ENCODE results near the gene CDH20.

CDH20 gene

DNA sequence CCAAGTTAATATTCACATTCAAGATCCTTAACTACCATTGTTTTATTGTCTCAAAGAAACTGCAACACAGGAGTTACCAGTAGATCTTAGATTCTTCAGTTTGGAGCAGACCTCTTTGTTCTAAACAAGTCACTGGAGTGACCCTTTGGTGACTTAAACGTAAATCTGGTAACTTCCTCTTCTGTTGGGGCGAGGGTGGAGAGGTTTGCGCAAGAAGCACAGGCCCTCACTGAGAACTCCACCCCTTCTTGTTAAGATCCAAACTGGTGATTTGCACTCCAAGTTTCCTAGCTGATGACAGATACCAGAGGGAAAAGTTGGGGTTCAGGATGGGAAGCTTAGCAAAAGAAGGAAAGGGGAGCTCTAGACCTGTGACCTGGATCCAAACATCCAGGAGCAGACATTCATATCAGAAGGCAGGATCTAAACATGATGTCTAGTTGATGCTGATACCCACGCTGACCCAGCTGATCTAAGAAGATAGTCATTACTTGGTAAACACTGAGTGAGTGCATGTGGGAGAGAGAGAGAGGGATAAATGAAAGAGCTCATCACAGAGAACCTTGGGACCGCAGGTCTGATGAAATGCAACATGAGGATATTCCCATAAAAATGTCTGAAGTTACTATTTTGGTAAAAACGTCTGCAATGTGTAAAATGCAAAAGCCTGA lies 256.0 kb downstream of the CDH20 start:
- no peak for DNase-seq (ENCODE audit: low read depth)
- TF ChIP-seq, protein P1, sequence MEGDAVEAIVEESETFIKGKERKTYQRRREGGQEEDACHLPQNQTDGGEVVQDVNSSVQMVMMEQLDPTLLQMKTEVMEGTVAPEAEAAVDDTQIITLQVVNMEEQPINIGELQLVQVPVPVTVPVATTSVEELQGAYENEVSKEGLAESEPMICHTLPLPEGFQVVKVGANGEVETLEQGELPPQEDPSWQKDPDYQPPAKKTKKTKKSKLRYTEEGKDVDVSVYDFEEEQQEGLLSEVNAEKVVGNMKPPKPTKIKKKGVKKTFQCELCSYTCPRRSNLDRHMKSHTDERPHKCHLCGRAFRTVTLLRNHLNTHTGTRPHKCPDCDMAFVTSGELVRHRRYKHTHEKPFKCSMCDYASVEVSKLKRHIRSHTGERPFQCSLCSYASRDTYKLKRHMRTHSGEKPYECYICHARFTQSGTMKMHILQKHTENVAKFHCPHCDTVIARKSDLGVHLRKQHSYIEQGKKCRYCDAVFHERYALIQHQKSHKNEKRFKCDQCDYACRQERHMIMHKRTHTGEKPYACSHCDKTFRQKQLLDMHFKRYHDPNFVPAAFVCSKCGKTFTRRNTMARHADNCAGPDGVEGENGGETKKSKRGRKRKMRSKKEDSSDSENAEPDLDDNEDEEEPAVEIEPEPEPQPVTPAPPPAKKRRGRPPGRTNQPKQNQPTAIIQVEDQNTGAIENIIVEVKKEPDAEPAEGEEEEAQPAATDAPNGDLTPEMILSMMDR (IDR thresholded peaks at IDR 0.05; ENCODE audit: low read depth, low read length, missing control alignments) = no peak
- H3K4me3 ChIP-seq (ENCODE audit: low read depth, low read length) = no peak overlapping the region

DNA sequence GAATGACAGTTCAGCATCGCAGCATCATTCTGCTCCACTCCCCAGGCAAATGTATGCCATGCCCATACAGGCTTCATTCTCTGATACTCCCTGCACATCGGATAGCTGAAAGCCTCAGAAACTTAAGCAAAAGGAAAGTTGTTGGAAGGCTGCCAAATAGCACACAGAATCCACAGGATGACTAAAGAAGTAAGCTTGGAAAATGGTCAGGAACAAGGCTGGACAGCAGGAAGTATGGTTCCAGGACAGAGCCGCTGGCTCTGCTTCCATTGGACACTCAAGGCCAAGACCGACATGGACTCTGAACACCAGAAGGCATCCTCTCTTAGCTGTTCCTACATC lies 256.5 kb downstream of the CDH20 start:
- H3K4me3 ChIP-seq (ENCODE audit: low read depth, low read length) = no peak overlapping the region
- TF ChIP-seq, protein P1 (IDR thresholded peaks at IDR 0.05; ENCODE audit: low read depth, low read length, missing control alignments) = no peak
- no peak for DNase-seq (ENCODE audit: low read depth)

DNA sequence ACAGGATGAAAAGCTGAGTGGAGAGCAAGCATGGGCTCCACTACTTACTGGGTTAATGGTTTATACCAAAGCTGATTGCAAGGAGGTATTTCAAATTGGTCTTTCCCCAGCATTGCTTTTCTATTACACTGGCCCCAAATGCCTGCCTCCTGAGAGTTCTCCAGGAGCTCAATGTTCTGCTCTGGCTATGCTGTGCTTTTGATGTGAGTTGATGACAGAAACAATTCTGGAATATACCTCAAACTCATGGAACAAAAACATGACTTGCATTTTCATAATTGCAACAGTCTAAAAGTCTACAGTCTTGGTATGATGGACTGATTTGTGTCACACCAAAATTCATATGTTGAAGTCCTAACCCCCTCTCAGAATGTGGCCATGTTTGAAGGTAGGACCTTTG lies 258.0 kb downstream of the CDH20 start:
- TF ChIP-seq, protein P1 (IDR thresholded peaks at IDR 0.05; ENCODE audit: low read depth, low read length, missing control alignments) = no peak
- DNase-seq (ENCODE audit: low read depth) = no peak
- H3K4me3 ChIP-seq (ENCODE audit: low read depth, low read length) = no peak overlapping the region

DNA sequence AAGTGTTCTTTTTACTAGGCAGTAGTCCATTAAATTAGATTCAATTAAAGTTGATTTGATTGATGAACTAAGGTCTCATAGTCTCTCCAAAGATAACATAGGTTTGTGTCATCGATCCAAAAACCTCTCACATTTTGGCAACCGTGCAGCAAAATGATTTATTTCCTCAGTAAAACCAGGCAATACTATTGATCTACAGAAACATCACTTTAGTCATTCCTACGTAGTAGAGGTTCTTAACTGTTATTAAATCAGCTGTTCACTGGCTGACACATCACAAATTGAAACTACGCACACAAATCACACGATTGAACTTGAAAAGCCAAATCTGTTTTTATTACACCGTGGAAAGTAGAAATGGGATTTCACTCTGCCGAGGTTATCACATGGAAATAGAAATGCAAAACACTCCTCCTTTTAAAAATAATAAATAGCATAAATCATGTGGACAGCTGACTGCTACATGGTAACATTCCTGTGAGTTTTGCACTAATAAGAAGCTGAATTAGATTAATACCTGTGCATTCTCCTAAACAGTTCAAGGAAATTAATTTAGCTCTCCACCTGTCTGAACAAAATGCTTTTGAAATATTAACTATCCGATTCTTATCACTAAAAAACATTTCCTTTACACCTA lies 262.5 kb downstream of the CDH20 start:
- DNase-seq (ENCODE audit: low read depth) = no peak
- TF ChIP-seq, protein P1 (IDR thresholded peaks at IDR 0.05; ENCODE audit: low read depth, low read length, missing control alignments) = no peak
- no peak overlapping the region for H3K4me3 ChIP-seq (ENCODE audit: low read depth, low read length)

DNA sequence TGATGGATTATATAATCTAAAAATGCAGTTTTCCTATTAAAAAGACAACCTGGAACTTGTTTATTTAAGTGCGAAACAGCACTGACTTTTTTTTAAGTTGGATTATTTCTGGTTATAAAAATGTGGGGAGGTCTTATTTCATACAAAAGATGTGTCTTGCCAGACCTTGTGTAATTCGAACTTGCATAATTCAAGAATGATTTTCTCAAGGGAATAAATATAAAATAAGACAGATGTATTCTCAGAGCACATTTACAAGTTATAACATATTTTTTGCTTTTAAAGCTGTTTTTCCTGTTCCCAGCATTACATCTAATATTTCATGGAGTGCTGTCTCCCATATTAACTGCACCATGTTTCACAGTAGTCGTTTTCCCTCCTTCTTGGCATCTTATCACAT lies 263.1 kb downstream of the CDH20 start:
- H3K4me3 ChIP-seq (ENCODE audit: low read depth, low read length) = no peak overlapping the region
- DNase-seq (ENCODE audit: low read depth) = no peak
- TF ChIP-seq, protein P1 (IDR thresholded peaks at IDR 0.05; ENCODE audit: low read depth, low read length, missing control alignments) = no peak

DNA sequence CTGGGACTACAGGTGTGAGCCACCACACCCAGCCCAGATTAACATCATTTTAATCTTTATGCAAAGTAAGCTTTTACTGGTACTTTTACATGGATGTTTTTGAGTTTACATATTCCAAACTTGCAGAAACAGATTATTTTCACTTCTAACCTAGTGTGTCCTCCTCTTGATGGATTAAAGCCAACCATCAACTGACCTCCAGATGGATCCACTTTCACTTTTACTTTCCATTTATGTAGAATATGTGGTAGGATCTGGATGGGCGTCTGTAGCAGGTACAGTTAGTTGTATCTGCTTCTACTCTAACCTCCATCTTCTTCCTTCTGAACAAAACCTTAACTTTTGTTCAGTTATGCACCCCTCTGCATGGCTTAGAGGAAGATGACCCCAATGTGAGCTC lies 264.1 kb downstream of the CDH20 start:
- DNase-seq (ENCODE audit: low read depth) = no peak
- no peak overlapping the region for H3K4me3 ChIP-seq (ENCODE audit: low read depth, low read length)
- TF ChIP-seq, protein P1 (IDR thresholded peaks at IDR 0.05; ENCODE audit: low read depth, low read length, missing control alignments) = no peak

DNA sequence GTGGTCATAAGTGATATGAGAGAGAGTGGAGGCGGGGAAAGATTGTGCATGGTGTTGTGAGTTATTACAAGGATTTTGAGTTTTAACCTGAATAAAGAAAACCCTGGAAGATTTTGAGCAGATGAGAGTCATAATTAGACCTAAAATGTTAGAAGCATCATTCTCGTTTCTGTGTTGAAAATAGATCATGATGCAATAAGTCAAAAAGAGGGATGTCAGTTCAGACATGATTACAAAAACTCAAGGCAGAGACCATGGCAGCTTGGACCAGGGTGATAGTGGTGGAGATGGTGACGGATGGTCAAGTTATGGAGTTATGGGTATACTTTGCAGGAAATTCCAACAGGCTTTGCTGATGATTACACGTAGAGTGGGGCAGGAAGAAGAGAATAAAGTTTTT lies 267.2 kb downstream of the CDH20 start:
- TF ChIP-seq, protein P1 (IDR thresholded peaks at IDR 0.05; ENCODE audit: low read depth, low read length, missing control alignments) = no peak
- DNase-seq (ENCODE audit: low read depth) = no peak
- no peak overlapping the region for H3K4me3 ChIP-seq (ENCODE audit: low read depth, low read length)

All from GM12864 (cell line).